ENCODE measurements around the gene MYCBP2. TPM values are rescaled to one million over a fixed set of nuclear protein-coding genes. Genes with fewer than 3 reads are reported as not detected.

MYCBP2 gene
- polyA plus RNA-seq, 2 of the 4 experiments (the other 2 are of a cell fraction) = 15.8 to 37.8 TPM

DNA sequence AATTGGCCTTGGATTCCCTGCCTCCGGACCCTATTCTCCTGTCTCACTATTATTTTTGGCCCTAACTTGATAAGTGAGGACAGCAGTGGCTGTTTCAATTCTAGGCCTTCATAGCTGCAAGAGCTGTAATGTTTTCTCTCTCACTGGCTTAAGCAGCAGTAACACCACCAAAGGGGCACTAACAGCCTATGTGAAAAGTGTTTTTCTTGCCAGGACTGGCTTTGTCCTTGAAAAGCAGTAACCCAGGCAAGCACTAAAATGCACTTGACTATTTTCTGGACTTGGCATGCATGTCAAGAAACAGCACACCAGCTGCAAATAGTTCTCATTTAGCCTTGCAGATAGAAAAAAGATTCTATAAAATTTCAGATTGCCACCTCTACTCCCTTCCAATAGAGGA lies 290.6 kb downstream of the MYCBP2 start:
- POLR2A ChIA-PET = no interaction called here
- no peak for TF ChIP-seq EHF (CRISPR knock-in tag; IDR thresholded peaks at IDR 0.05)
- TF ChIP-seq, protein P1, sequence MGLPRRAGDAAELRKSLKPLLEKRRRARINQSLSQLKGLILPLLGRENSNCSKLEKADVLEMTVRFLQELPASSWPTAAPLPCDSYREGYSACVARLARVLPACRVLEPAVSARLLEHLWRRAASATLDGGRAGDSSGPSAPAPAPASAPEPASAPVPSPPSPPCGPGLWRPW (IDR thresholded peaks at IDR 0.05) = no peak
- TF ChIP-seq ZSCAN20 (CRISPR knock-in tag; IDR thresholded peaks at IDR 0.05) = no peak
- TF ChIP-seq, protein P2, sequence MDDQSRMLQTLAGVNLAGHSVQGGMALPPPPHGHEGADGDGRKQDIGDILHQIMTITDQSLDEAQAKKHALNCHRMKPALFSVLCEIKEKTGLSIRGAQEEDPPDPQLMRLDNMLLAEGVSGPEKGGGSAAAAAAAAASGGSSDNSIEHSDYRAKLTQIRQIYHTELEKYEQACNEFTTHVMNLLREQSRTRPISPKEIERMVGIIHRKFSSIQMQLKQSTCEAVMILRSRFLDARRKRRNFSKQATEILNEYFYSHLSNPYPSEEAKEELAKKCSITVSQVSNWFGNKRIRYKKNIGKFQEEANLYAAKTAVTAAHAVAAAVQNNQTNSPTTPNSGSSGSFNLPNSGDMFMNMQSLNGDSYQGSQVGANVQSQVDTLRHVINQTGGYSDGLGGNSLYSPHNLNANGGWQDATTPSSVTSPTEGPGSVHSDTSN (IDR thresholded peaks at IDR 0.05) = no peak
- TF ChIP-seq RNF2 (IDR thresholded peaks at IDR 0.05; ENCODE audit: borderline replicate concordance, low read depth) = no peak
- TF ChIP-seq NPAS2 (CRISPR knock-in tag; IDR thresholded peaks at IDR 0.05; ENCODE audit: borderline replicate concordance) = no peak
- TF ChIP-seq, protein P3, sequence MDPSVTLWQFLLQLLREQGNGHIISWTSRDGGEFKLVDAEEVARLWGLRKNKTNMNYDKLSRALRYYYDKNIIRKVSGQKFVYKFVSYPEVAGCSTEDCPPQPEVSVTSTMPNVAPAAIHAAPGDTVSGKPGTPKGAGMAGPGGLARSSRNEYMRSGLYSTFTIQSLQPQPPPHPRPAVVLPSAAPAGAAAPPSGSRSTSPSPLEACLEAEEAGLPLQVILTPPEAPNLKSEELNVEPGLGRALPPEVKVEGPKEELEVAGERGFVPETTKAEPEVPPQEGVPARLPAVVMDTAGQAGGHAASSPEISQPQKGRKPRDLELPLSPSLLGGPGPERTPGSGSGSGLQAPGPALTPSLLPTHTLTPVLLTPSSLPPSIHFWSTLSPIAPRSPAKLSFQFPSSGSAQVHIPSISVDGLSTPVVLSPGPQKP (IDR thresholded peaks at IDR 0.05; ENCODE audit: low read depth, low read length) = no peak
- no peak for TF ChIP-seq HEYL (CRISPR knock-in tag; IDR thresholded peaks at IDR 0.05)
- TF ChIP-seq ESRRA (IDR thresholded peaks at IDR 0.05; ENCODE audit: borderline replicate concordance, low read length) = no peak
- TF ChIP-seq JUNB (IDR thresholded peaks at IDR 0.05) = no peak
- TF ChIP-seq, protein P4, sequence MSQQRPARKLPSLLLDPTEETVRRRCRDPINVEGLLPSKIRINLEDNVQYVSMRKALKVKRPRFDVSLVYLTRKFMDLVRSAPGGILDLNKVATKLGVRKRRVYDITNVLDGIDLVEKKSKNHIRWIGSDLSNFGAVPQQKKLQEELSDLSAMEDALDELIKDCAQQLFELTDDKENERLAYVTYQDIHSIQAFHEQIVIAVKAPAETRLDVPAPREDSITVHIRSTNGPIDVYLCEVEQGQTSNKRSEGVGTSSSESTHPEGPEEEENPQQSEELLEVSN (IDR thresholded peaks at IDR 0.05; ENCODE audit: borderline replicate concordance, low read depth) = no peak
- TF ChIP-seq RAD21 (conservative IDR thresholded peaks at IDR 0.05 in 1 of 2, IDR thresholded peaks at IDR 0.05 in 1 of 2) = no peak
- no peak for TF ChIP-seq HDAC2 (IDR thresholded peaks at IDR 0.05)
- TF ChIP-seq MAZ (IDR thresholded peaks at IDR 0.05; ENCODE audit: borderline replicate concordance, low read depth, low read length) = no peak
- TF ChIP-seq HOXB13 (CRISPR knock-in tag; IDR thresholded peaks at IDR 0.05; ENCODE audit: low read depth) = no peak
- TF ChIP-seq KDM1A (IDR thresholded peaks at IDR 0.05; ENCODE audit: low read depth) = no peak
- TF ChIP-seq FOSB (CRISPR knock-in tag; IDR thresholded peaks at IDR 0.05) = no peak
- TF ChIP-seq, protein P5, sequence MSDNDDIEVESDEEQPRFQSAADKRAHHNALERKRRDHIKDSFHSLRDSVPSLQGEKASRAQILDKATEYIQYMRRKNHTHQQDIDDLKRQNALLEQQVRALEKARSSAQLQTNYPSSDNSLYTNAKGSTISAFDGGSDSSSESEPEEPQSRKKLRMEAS (IDR thresholded peaks at IDR 0.05) = no peak
- no peak for TF ChIP-seq EHMT2 (IDR thresholded peaks at IDR 0.05; ENCODE audit: low read depth)
- TF ChIP-seq EP300 (IDR thresholded peaks at IDR 0.05) = no peak
- Histone ChIP-seq H3K4me2 (no peak overlapping the region), H3K27ac (no peak overlapping the region), H3K9me3 (no peaks in the 10 kb centered on the region), H3K4me1 (no peaks in the 10 kb centered on the region), H3K4me3 (no peak overlapping the region)
- FAIRE-seq = no peak
- 95% methylated on average over 1 of the region's 1 CpG for WGBS (ENCODE audit: missing lambda C conversion rate)
- ATAC-seq = no peak
- CTCF ChIA-PET = no interaction called here
- no peak for DNase-seq (ENCODE audit: low read depth in 1 of 2, low spot score in 1 of 2)

DNA sequence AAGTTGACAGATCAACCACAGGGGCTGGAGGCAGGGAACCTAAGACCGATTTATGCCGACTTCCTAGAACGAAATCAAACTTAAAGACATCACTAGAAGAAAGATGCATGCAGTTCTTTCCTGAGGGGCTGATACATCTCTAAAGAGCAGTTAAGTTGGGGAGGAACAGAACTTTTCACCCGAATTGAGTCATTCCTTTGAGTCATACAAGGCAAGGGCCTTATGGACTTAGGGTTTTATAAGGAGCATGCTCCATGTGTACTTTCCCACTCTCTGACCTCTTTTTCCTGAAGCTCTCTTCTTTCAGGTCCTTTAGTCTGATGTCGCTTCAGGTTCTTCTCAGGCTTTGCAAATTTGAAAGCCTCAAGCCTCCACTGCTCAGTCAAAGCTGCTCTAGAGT lies 292.0 kb downstream of the MYCBP2 start:
- H3K4me1 ChIP-seq = no peaks in the 10 kb centered on the region
- no peak for FAIRE-seq
- no peak overlapping the region for H3K27ac ChIP-seq
- TF ChIP-seq, protein P6, sequence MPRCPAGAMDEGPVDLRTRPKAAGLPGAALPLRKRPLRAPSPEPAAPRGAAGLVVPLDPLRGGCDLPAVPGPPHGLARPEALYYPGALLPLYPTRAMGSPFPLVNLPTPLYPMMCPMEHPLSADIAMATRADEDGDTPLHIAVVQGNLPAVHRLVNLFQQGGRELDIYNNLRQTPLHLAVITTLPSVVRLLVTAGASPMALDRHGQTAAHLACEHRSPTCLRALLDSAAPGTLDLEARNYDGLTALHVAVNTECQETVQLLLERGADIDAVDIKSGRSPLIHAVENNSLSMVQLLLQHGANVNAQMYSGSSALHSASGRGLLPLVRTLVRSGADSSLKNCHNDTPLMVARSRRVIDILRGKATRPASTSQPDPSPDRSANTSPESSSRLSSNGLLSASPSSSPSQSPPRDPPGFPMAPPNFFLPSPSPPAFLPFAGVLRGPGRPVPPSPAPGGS (IDR thresholded peaks at IDR 0.05) = no peak
- TF ChIP-seq RNF2 (IDR thresholded peaks at IDR 0.05; ENCODE audit: borderline replicate concordance, low read depth) = no peak
- CTCF ChIA-PET = no interaction called here
- H3K4me3 ChIP-seq = no peak overlapping the region
- DNase-seq (ENCODE audit: low read depth in 1 of 2, low spot score in 1 of 2) = no peak
- peak in 1 of 2 experiments; percentile 36; a peak in 1 of 6 replicates for ATAC-seq
- no peak overlapping the region for H3K4me2 ChIP-seq
- POLR2A ChIA-PET = no interaction called here
- no peaks in the 10 kb centered on the region for H3K9me3 ChIP-seq
- WGBS (ENCODE audit: missing lambda C conversion rate) = 71% methylated on average over 5 of the region's 5 CpGs
